PC-3 (cell line): ENCODE results near the gene BAHD1. TPM values are rescaled to one million over a fixed set of nuclear protein-coding genes. Genes with fewer than 3 reads are reported as not detected.

Experiments used
- ATAC-seq: fragments of 200-7000 bp; cut with Tn5 transposase; 2 replicates; pipeline ENCODE4 v1.9.1; 2020; ENCODE audit warnings: mild to moderate bottlenecking, moderate library complexity
- BruUV-seq: library from RNA; stranded (reverse); fragments of 400-500 nt; replicated peaks from 2 replicates; lab custom pipeline; 2021; lab: Mats Ljungman, UMichigan
- CTCF ChIA-PET: fragments of 300-600 bp; sonication (Branson Sonifier 250); formaldehyde crosslinking; loops from one replicate; lab custom pipeline; 2022; ENCODE audit warnings: antibody characterized with exemption; lab: Charles Lee
- POLR2A ChIA-PET: fragments of 300-600 bp; sonication (Branson Sonifier 250); formaldehyde crosslinking; loops from one replicate; lab custom pipeline; 2022; ENCODE audit warnings: antibody characterized with exemption; ENCODE audit not compliant: unreplicated experiment; lab: Charles Lee
- DNase-seq: peaks from one replicate; pipeline ENCODE4 v3.0.0-alpha.2; 2015
- H2AFZ ChIP-seq: fragments of 300-600 bp; sonication (generic); 2 replicates; pipeline ENCODE4 v1.6.0; 2016; ENCODE audit warnings: antibody characterized with exemption, low read length
- H3F3A ChIP-seq: fragments of 300-600 bp; sonication (generic); one replicate; pipeline ENCODE4 v1.6.0; 2017; ENCODE audit warnings: antibody characterized with exemption, low read length, control low read depth, mild to moderate bottlenecking; ENCODE audit not compliant: unreplicated experiment
- H3K27ac ChIP-seq: fragments of 300-600 bp; sonication (generic); 2 replicates; pipeline ENCODE4 v1.5.1; 2016; ENCODE audit warnings: mild to moderate bottlenecking, low read length
- H3K27me3 ChIP-seq: fragments of 300-600 bp; sonication (generic); 2 replicates; pipeline ENCODE4 v1.6.1; 2016; ENCODE audit warnings: low read length, mixed read lengths
- H3K36me3 ChIP-seq: fragments of 300-600 bp; sonication (generic); 2 replicates; pipeline ENCODE4 v1.6.1; 2016; ENCODE audit warnings: low read depth, mixed run types, low read length, mixed read lengths
- H3K4me1 ChIP-seq: fragments of 300-600 bp; sonication (generic); 2 replicates; pipeline ENCODE4 v1.5.1; 2016; ENCODE audit warnings: low read length; ENCODE audit not compliant: insufficient read depth
- H3K4me2 ChIP-seq: fragments of 300-600 bp; sonication (generic); 2 replicates; pipeline ENCODE4 v1.6.0; 2016; ENCODE audit warnings: low read length
- H3K4me3 ChIP-seq: fragments of 300-600 bp; sonication (generic); 2 replicates; pipeline ENCODE4 v1.5.1; 2016; ENCODE audit warnings: mild to moderate bottlenecking, low read length, mixed read lengths
- H3K79me2 ChIP-seq: fragments of 300-600 bp; sonication (generic); 2 replicates; pipeline ENCODE4 v1.6.1; 2017; ENCODE audit warnings: low read length, mixed read lengths
- H3K9ac ChIP-seq: fragments of 300-600 bp; sonication (generic); 2 replicates; pipeline ENCODE4 v1.6.0; 2016; ENCODE audit warnings: mild to moderate bottlenecking, low read length
- H3K9me2 ChIP-seq: fragments of 300-600 bp; sonication (generic); replicated peaks from 2 replicates; pipeline ENCODE4 v1.6.1; 2016; ENCODE audit warnings: mixed run types, low read length, mixed read lengths
- H3K9me3 ChIP-seq: fragments of 300-600 bp; sonication (generic); 2 replicates; pipeline ENCODE4 v1.6.1; 2016; ENCODE audit warnings: low read length, mixed read lengths
- H4K20me1 ChIP-seq: fragments of 300-600 bp; sonication (generic); 2 replicates; pipeline ENCODE4 v1.6.1; 2016; ENCODE audit warnings: low read length, mixed read lengths
- CTCF ChIP-seq: fragments of 300-600 bp; sonication (generic); conservative IDR thresholded peaks from 2 replicates; pipeline ENCODE4 v1.5.1; 2017; ENCODE audit warnings: antibody characterized with exemption, low read depth, mild to moderate bottlenecking, low read length
- EZH2 ChIP-seq: fragments of 300-600 bp; sonication (generic); IDR thresholded peaks from one replicate; pipeline ENCODE4 v1.6.1; 2017; ENCODE audit warnings: antibody characterized with exemption, mild to moderate bottlenecking, low read length; ENCODE audit not compliant: unreplicated experiment
- EZH2phosphoT487 ChIP-seq: fragments of 300-600 bp; sonication (generic); IDR thresholded peaks from 2 replicates; pipeline ENCODE4 v1.6.1; 2018; ENCODE audit warnings: mild to moderate bottlenecking, antibody characterized with exemption, low read length, borderline replicate concordance
- intact Hi-C: fragments of 100-400 bp; cut with micrococcal nuclease; formaldehyde crosslinking; loops from 2 replicates; pipeline ENCODE4 v1.9.0; 2023
- total RNA-seq: library from RNA; depleted of rRNA; stranded (reverse); fragments of >200 nt; gene quantifications from 2 replicates; pipeline ENCODE4 v1.2.3, GENCODE V29; 2014; rRNA removed

BAHD1 gene
- total RNA-seq, 1 experiment from 2014 or later = 18.8 TPM

- no peak for ATAC-seq
- TF ChIP-seq EZH2 (no peak), EZH2phosphoT487 (no peak), CTCF (no peak)
- intact Hi-C loops = loop anchor here (10.0 kb wide), 1 partner anchor 161 kb away; no protein-coding TSS in a partner anchor
These were observed 72.9 kb downstream of the BAHD1 start for GRCh38 chr15:40513609-40514008.

GRCh38 chr15:40516322-40516721, 75.6 kb downstream of the BAHD1 start:
- intact Hi-C loops = loop anchor here (10.0 kb wide), 1 partner anchor 158 kb away; no protein-coding TSS in a partner anchor
- no TSS peak for BruUV-seq
- H3K36me3 ChIP-seq = no peaks in the 10 kb centered on the region
- no peaks in the 10 kb centered on the region for H3F3A ChIP-seq
- H2AFZ ChIP-seq = no peak overlapping the region
- H3K4me2 ChIP-seq = no peak overlapping the region
- no peaks in the 10 kb centered on the region for H3K27me3 ChIP-seq
- no peak overlapping the region for H3K4me3 ChIP-seq
- TF ChIP-seq EZH2 (no peak), CTCF (no peak), EZH2phosphoT487 (no peak)
- DNase-seq = no peak
- H3K79me2 ChIP-seq = no peaks in the 10 kb centered on the region
- H3K27ac ChIP-seq = no peak overlapping the region
- H3K9me3 ChIP-seq = no peaks in the 10 kb centered on the region
- no peak overlapping the region for H3K9ac ChIP-seq
- no peaks in the 10 kb centered on the region for H3K9me2 ChIP-seq
- ChIA-PET POLR2A (no interaction called here), CTCF (interaction anchor here (0.7 kb wide), 1 partner anchor 77 kb away, joined by 4 read pairs; no protein-coding TSS in a partner anchor)
- ATAC-seq = no peak
- peaks cover 13% of the 10 kb centered on the region for H3K4me1 ChIP-seq
- no peaks in the 10 kb centered on the region for H4K20me1 ChIP-seq

More at GRCh38 chr15:40513609-40514008, 72.9 kb downstream of the BAHD1 start:
- Histone ChIP-seq H3K4me2 (no peak overlapping the region), H3K9me3 (no peaks in the 10 kb centered on the region), H3K27me3 (no peaks in the 10 kb centered on the region), H3K9ac (no peak overlapping the region), H3K79me2 (no peaks in the 10 kb centered on the region), H3K27ac (no peak overlapping the region), H3F3A (no peaks in the 10 kb centered on the region), H2AFZ (no peak overlapping the region), H3K4me1 (peaks cover 10% of the 10 kb centered on the region; the same call in 1 of the 2 replicates), H4K20me1 (no peaks in the 10 kb centered on the region), H3K36me3 (no peaks in the 10 kb centered on the region), H3K4me3 (no peak overlapping the region), H3K9me2 (no peaks in the 10 kb centered on the region)
- CTCF ChIA-PET = no interaction called here
- DNase-seq = no peak
- POLR2A ChIA-PET = no interaction called here
- BruUV-seq = no TSS peak

Other genes with a start within 250 kb of the BAHD1 start
- 30.4 TPM in 2 replicates for gene PAK6, start 201.9 kb upstream of the BAHD1 start, total RNA-seq
- gene ANKRD63, start 157.9 kb upstream of the BAHD1 start, total RNA-seq = 1.2 and 1.4 TPM in 2 replicates
- gene PLCB2, start 133.0 kb upstream of the BAHD1 start, total RNA-seq = 1.3 and 3.2 TPM in 2 replicates
- gene INAFM2, start 117.3 kb upstream of the BAHD1 start, total RNA-seq = 22.1 and 32.1 TPM in 2 replicates
- gene CCDC9B, start 100.0 kb upstream of the BAHD1 start, total RNA-seq = 56.1 and 101 TPM in 2 replicates
- not detected in 2 replicates for gene PHGR1, start 89.9 kb upstream of the BAHD1 start, total RNA-seq
- gene DISP2, start 82.7 kb upstream of the BAHD1 start, total RNA-seq = 0.87 and 2.7 TPM in 2 replicates
- gene KNSTRN, start 58.2 kb upstream of the BAHD1 start, total RNA-seq = 115 and 125 TPM in 2 replicates
- gene IVD, start 35.2 kb upstream of the BAHD1 start, total RNA-seq = 58.9 and 59.4 TPM in 2 replicates
- 12.2 and 13.0 TPM in 2 replicates for gene CHST14, start 30.0 kb downstream of the BAHD1 start, total RNA-seq
- gene CCDC32, start 124.1 kb downstream of the BAHD1 start, total RNA-seq = 16.1 and 19.9 TPM in 2 replicates
- gene RPUSD2, start 128.3 kb downstream of the BAHD1 start, total RNA-seq = 22.2 and 24.4 TPM in 2 replicates
- gene KNL1, start 153.3 kb downstream of the BAHD1 start, total RNA-seq = 33.5 and 33.8 TPM in 2 replicates